Testis (tissue), 3 donors: ENCODE results near the gene KIAA0513. TPM values are rescaled to one million over a fixed set of nuclear protein-coding genes. Genes with fewer than 3 reads are reported as not detected.

Source experiments
- DNase-seq: peaks from one replicate; pipeline ENCODE4 v3.0.0-alpha.2; 2019
- H3K27ac ChIP-seq, 2 donors: fragments of 200-600 bp; sonication (generic); one replicate each; pipeline ENCODE4 v1.5.1; 2019
- H3K27me3 ChIP-seq: fragments of 200-600 bp; sonication (generic); one replicate; pipeline ENCODE4 v1.5.1; 2019
- H3K36me3 ChIP-seq: fragments of 200-600 bp; sonication (generic); one replicate; pipeline ENCODE4 v1.5.1; 2017; ENCODE audit warnings: low read depth; ENCODE audit errors: missing control alignments
- H3K4me1 ChIP-seq: fragments of 200-600 bp; sonication (generic); one replicate; pipeline ENCODE4 v1.5.1; 2019
- H3K4me3 ChIP-seq, 2 donors: fragments of 200-600 bp; sonication (generic); one replicate each; pipeline ENCODE4 v1.5.1; 2017 to 2019
- H3K9me3 ChIP-seq: fragments of 200-600 bp; sonication (generic); one replicate; pipeline ENCODE4 v1.5.1; 2017
- CTCF ChIP-seq, 3 experiments: fragments of 450-650 bp in 2 of 3; fragments of 200-600 bp in 1 of 3; sonication (generic) in 1 of 3; IDR thresholded peaks; one replicate each; pipeline ENCODE4 v1.5.1; 2016 to 2019; ENCODE audit warnings: antibody characterized with exemption in 3 of 3, mild to moderate bottlenecking in 2 of 3, moderate library complexity in 1 of 3
- POLR2A ChIP-seq: fragments of 450-650 bp; IDR thresholded peaks from one replicate; pipeline ENCODE4 v1.6.1; 2017; ENCODE audit warnings: antibody characterized with exemption, mild to moderate bottlenecking, moderate library complexity
- WGBS, 2 donors: methylation state at CpG; one replicate each; pipeline ENCODE4 v1.1.5; 2018; 5-methylcytosine and 5-hydroxymethylcytosine counted together
- intact Hi-C: fragments of 100-400 bp; cut with DNase I; formaldehyde crosslinking; loops from one replicate; pipeline ENCODE4 v1.15.1; 2023; ENCODE audit warnings: low total_unique reads
- polyA plus RNA-seq: library from polyadenylated mRNA; stranded (reverse); fragments of 350-450 nt; fragmentation: Illumina TruSeq; extraction: RNeasy Lipid Tissue Mini Kit (QIAGEN cat#74804); gene quantifications from one replicate; pipeline ENCODE4 v1.2.3, GENCODE V29; 2014; ENCODE audit warnings: low read depth, low replicate concordance; ENCODE audit not compliant: insufficient read depth
- total RNA-seq, 2 donors: library from RNA; depleted of rRNA; stranded (reverse); fragments of >200 nt; gene quantifications; one replicate each; pipeline ENCODE4 v1.2.3, GENCODE V29; 2016

The KIAA0513 gene
- total and polyA plus RNA-seq, 3 donors from 2014 or later = 9.8 to 18.7 (median 18.4) TPM

- WGBS, 2 donors = 83% methylated on average over 6 of the region's 6 CpGs
- no peak for DNase-seq
- TF ChIP-seq CTCF (IDR thresholded peaks at IDR 0.05) (no peak), POLR2A (no peak)
- Histone ChIP-seq H3K4me1 (no peaks in the 10 kb centered on the region), H3K27ac (no peak overlapping the region), H3K4me3 (no peak overlapping the region), H3K36me3 (no peaks in the 10 kb centered on the region), H3K9me3 (no peaks in the 10 kb centered on the region), H3K27me3 (no peaks in the 10 kb centered on the region)
- intact Hi-C loops = no loop called here
Observed at GRCh38 chr16:85040685-85041084, 13.1 kb downstream of the KIAA0513 start.

GRCh38 chr16:85041219-85042166 is 13.9 kb downstream of the KIAA0513 start:
- WGBS, 2 donors = 88% methylated on average over 24 to 27 of the region's 27 CpGs
- TF ChIP-seq CTCF (IDR thresholded peaks at IDR 0.05) (no peak), POLR2A (no peak)
- Histone ChIP-seq H3K27me3 (no peaks in the 10 kb centered on the region), H3K36me3 (no peaks in the 10 kb centered on the region), H3K27ac (no peak overlapping the region), H3K9me3 (no peaks in the 10 kb centered on the region), H3K4me3 (no peak overlapping the region), H3K4me1 (no peaks in the 10 kb centered on the region)
- DNase-seq = no peak
- intact Hi-C loops = no loop called here

GRCh38 chr16:85042167-85042526 is 14.6 kb downstream of the KIAA0513 start:
- TF ChIP-seq POLR2A (no peak), CTCF (IDR thresholded peaks at IDR 0.05) (no peak)
- Histone ChIP-seq H3K27me3 (no peaks in the 10 kb centered on the region), H3K4me1 (peaks cover 4% of the 10 kb centered on the region), H3K4me3 (no peak overlapping the region), H3K36me3 (no peaks in the 10 kb centered on the region), H3K27ac (no peak overlapping the region), H3K9me3 (no peaks in the 10 kb centered on the region)
- WGBS, 2 donors = 75 to 84% methylated on average over 6 of the region's 6 CpGs
- intact Hi-C loops = no loop called here
- no peak for DNase-seq

- Histone ChIP-seq H3K27ac (no peak overlapping the region), H3K4me3 (no peak overlapping the region), H3K27me3 (no peaks in the 10 kb centered on the region), H3K9me3 (no peaks in the 10 kb centered on the region), H3K36me3 (no peaks in the 10 kb centered on the region), H3K4me1 (peaks cover 8% of the 10 kb centered on the region)
- no peak for DNase-seq
- intact Hi-C loops = no loop called here
- WGBS, 2 donors = 92 to 93% methylated on average over 6 of the region's 6 CpGs
- TF ChIP-seq POLR2A = no peak
- no peak for TF ChIP-seq CTCF (IDR thresholded peaks at IDR 0.05)
Observed at GRCh38 chr16:85042606-85043005, 15.0 kb downstream of the KIAA0513 start.

- TF ChIP-seq POLR2A = no peak
- TF ChIP-seq CTCF (IDR thresholded peaks at IDR 0.05) = no peak
Observed at GRCh38 chr16:85045077-85045476, 17.5 kb downstream of the KIAA0513 start.

More at GRCh38 chr16:85045077-85045476, 17.5 kb downstream of the KIAA0513 start:
- H3K36me3 ChIP-seq = no peaks in the 10 kb centered on the region
- no peak overlapping the region for H3K27ac ChIP-seq
- H3K9me3 ChIP-seq = no peaks in the 10 kb centered on the region
- DNase-seq = no peak
- intact Hi-C loops = no loop called here
- no peak overlapping the region for H3K4me3 ChIP-seq
- 92 to 96% methylated on average over 5 of the region's 5 CpGs for WGBS, 2 donors
- peaks cover 10% of the 10 kb centered on the region for H3K4me1 ChIP-seq
- no peaks in the 10 kb centered on the region for H3K27me3 ChIP-seq
